ENCODE measurements around the gene KRT17.
A peak's percentile ranks its signal among the peaks of the same experiment; 100 is the strongest.

The KRT17 gene

GRCh38 chr17:41624208-41625101, at the start of gene KRT17:
KRT17 (minus strand) TSS chr17:41624575; CDS start chr17:41624509, 66 bp downstream.
- DNase-seq (ENCODE audit: low spot score), result no peak

DNA sequence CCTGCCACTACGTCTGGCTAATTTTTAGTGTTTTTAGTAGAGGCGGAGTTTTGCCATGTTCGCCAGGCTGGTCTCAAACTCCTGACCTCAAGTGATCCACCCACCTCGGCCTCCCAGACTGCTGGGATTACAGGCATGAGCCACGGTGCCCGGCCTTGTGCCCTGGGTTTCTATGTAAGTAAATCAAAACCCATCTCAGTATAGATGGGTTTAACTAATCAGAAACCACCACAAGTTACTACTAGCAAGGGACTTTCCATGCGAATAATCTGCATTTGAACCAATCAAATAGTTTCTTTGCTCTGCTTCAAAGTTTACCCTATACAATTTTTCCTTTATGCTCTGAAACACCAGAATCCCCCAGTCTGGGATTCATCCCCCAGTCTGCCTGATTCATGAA, 47.8 kb upstream of the KRT17 start:
- DNase-seq (ENCODE audit: low spot score), result no peak

DNA sequence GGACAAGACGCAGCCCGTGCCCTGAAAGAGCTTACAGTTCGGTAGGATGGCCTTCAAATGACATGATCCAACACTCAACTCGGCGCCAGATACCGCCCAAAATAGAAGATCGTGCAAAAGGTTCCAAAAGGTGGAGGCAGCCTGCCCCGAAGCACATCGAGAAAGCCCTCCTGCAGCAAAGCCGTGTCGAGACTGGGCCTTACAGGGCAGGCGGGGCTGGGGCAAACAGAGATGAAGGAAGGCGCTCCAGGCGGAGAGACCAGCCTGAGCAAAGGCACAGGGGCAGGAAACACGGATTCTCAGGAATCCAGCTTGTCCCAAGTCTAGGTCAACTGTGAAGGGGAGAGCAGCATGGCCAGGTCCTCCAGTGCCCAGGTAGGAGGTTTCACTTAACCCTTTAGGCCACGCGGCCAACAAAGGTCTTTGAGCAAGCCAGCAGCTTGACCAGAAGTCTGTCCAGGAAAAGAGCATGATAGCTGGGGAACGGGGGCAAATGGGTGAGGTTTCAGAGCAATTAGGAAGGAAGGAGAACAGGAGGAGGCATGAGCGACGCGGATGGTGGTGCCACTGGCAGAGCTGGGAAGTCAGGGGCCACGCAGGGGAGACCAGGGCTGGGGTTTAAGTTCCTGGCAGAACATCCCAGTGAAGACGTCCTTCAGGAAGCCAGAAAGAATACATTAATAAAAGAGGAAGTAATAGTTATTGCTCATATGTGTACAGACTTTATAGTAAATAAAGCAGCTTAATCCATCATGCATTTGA, 43.1 kb upstream of the KRT17 start:
- no peak for DNase-seq (ENCODE audit: low spot score)

DNA sequence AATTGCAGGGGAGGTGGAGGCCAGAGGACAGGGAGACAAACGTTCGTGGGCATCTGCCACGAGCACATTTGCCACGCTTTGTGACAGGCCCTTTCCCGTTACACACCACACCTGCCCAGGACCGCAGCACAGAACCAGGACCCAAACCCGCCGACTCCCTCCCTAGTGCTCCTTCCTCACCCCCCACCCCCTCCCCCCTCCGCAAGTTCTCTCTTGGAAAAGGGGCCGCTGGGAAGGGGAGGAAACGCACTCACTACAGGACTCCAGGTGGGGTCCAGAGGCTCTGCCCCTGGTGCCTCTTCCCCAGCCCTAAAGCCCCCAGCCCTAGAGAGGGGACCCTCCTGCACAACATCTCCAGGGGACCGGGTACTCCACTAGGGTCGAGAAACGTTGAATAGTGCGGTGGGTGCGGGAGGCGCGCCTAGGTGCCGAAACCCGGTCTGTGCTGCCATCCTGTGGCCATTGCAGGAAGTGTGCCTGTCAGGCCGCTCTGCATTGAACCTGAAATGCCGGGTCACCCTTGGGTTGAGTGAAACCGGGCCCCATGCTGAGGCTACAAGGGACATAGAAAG, 42.4 kb upstream of the KRT17 start:
- peak; percentile 76 for DNase-seq (ENCODE audit: low spot score)

- DNase-seq (ENCODE audit: low spot score), result peak; percentile 49
These were observed 41.9 kb upstream of the KRT17 start for GRCh38 chr17:41666237-41666641.

- peak; percentile 86 for DNase-seq (ENCODE audit: low spot score)
These were observed 41.3 kb upstream of the KRT17 start for GRCh38 chr17:41665566-41666236.

GRCh38 chr17:41664587-41665565, 40.5 kb upstream of the KRT17 start:
- DNase-seq (ENCODE audit: low spot score), result no peak

DNA sequence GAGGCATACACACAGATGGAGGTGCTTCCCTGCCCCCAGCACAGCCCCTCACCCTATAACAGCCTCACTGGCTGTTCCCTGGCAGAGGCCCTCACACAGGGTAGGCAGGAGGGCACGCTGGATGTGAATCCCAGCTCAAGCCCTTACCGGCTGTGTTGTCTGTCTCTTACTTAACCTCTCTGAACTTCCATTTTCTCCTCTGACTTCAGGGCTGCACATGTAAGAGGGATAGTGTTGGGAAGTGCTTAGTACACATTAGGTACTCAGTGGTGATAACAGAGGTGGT, 39.7 kb upstream of the KRT17 start:
- DNase-seq (ENCODE audit: low spot score), result no peak

DNA sequence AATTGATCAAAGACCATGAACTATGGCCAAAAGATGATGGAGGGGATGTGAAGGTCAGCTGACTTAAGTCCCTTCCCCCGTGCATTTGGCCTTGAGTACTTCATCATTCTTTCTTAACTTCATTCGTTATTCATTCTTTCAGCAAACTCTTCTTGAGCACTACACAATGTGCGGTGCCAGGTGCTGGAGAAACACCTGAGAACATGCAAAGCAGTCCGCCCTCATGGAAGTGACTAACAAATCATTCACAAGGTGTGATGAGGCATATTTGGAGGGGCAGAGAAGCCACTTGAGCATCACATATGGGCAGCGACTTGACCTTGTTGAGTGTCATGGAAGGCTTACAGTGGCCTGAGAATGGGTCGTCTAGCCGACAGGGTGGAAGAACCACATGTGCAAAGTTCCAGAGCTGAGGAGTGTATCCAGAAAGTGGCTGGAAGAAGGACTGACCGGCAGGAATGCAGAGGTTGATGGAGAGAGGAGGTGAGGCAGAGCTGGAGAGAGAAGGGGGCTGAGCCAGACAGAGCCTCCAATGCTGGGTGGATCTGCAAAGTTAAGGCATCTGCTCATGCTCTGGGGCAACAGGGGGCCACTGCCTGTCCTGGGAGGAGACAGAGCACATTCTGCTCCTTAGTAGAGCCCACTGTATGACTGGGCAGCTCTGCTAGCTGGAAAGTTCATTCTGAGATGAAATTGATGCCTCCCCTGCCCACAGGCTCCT, 39.2 kb upstream of the KRT17 start:
- DNase-seq (ENCODE audit: low spot score), result no peak

- no peak for DNase-seq (ENCODE audit: low spot score)
These were observed 35.9 kb upstream of the KRT17 start for GRCh38 chr17:41660221-41660711.

GRCh38 chr17:41659427-41660212, 35.2 kb upstream of the KRT17 start:
- DNase-seq (ENCODE audit: low spot score), result no peak

GRCh38 chr17:41658846-41659245, 34.5 kb upstream of the KRT17 start:
- no peak for DNase-seq (ENCODE audit: low spot score)

- DNase-seq (ENCODE audit: low spot score), result no peak
These were observed 33.6 kb upstream of the KRT17 start for GRCh38 chr17:41657936-41658335.

- DNase-seq (ENCODE audit: low spot score), result no peak
These were observed 32.9 kb upstream of the KRT17 start for GRCh38 chr17:41657176-41657754.

DNA sequence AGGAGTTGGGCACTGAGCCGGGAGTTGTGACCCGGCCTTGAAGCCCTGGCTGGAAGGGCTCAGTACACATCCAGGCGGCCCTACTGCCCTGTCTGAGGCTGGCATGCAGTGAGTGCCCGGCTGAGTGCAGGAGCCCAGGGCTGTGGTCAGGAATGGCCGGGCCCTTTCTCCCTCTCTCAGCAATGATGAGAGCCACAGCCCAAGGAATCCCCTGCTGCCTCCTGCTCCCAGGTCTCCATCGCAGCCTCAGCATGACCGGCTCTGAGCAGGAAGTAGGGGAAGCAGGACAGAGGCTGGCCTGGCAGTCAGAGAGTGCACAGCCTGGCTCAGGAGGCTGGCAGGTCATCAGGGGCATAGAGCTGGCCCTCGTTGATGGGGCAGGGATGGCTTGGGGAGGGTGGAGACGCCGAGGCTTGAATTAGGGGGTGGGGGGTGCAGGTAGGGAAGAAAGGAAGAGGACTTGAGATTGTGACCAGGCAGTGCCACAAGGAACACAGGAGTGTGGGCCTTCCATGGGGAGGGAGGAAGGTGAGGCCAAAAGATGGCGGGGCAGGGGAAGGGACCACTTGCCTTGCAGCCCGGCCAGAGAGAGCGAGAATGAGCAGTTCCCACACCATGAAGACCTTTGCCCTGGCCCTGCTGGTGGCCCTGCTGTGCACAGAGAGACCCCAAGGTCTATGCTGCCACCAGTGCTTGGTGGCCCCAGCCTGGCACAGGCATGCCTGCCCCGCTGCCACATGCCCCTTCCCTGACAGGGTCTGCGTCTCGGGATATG, 32.1 kb upstream of the KRT17 start:
- no peak for DNase-seq (ENCODE audit: low spot score)

DNA sequence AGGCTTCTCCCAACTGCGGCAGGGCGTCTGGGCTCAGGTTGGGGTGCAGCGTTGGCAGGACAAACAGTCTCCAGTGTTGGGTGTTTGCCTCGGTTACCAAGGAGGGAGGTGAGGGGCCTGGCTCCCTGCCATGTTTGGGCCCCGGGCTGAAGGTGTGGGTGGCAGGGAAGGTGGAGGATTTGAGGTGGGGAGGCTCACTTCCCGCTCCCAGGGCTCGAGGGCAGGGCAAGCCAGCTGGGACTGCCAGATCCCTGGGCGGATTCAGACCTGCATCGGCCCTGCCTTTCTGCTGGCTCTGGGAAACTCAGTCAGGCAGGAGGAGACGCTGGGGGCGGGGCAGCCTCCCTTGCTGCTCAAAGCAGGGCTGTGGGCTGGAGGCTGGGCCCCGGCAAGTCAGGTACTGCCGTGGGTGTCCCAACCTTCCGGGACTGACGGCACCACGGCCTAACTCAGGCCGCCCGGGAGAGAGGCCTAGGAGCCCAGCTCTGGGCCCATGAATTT, 31.3 kb upstream of the KRT17 start:
- DNase-seq (ENCODE audit: low spot score), result no peak

DNA sequence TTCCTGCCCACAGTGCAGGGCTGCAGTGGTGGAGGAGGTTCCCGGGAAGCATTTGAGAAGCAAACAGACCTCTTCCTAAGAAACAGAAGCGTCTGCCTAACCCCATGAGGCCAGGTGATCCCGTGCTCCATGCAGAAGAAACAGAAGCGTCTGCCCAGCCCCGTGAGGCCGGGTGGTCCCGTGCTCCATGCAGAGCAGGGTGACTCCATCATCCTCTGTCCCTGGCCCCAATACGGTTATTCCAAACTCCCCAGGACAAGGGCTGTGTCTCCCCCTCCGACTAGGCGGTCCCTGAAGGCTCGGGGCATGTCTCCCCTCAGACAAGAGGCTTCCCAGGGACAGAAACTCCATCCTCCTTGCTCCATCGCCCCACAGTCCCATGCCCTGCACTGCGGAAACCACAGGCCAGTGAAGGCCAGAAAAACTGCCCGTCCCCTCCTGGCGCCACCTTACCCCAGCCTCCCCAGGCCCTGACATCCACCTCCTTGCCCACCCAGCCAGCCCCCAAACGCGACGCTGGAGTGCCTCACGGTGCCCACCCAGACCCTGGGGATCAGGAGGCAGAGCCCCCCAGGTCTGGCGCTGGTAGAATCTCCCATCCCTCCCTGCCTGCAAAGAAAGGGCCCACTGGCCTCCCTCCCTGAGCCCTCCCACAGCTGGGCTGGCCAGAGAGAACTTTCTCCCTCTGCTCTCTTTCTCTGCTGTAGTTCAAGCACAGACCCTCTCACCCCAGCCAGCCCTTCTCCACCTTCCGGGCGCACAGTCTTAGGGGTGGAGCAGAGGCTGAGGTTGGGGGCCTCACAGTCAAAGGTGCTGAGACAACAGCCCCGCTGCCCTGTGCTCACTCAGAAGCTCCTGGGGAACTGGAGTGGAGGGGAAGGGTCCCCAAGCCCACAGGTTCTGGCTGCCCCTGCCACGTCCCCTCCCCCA, 30.6 kb upstream of the KRT17 start:
- DNase-seq (ENCODE audit: low spot score), result no peak

Data from putamen (tissue), 1 donor.